HL-60 (cell line): ENCODE data around the gene LRRC49.

Experiments used
- DNase-seq, 2 experiments: peaks; one replicate each; pipeline ENCODE4 v3.0.0-alpha.2; 2010 to 2020; ENCODE audit warnings: low read depth in 1 of 2, low spot score in 1 of 2
- H3K27ac ChIP-seq: fragments of 250-450 bp; sonication (Bioruptor Pico); replicated peaks from 2 replicates; pipeline ENCODE4 v1.5.1; 2020; ENCODE audit warnings: mild to moderate bottlenecking, moderate library complexity
- H3K27me3 ChIP-seq: fragments of 250-450 bp; sonication (Bioruptor Pico); 2 replicates; pipeline ENCODE4 v1.5.1; 2021; ENCODE audit warnings: mild to moderate bottlenecking, moderate library complexity; ENCODE audit not compliant: insufficient read depth, poor library complexity, severe bottlenecking
- H3K4me3 ChIP-seq: replicated peaks from 2 replicates; pipeline ENCODE4 v1.5.1; 2011; ENCODE audit warnings: mild to moderate bottlenecking, control low read depth, low read length; ENCODE audit not compliant: insufficient read depth
- CTCF ChIP-seq: IDR thresholded peaks from one replicate; pipeline ENCODE4 v1.5.1; 2011; ENCODE audit warnings: low read length, control low read depth, inconsistent platforms; ENCODE audit not compliant: insufficient read depth
- GABPA ChIP-seq: IDR thresholded peaks from 2 replicates; pipeline ENCODE4 v1.6.1; 2012; ENCODE audit warnings: low read depth
- POLR2AphosphoS5 ChIP-seq: IDR thresholded peaks from 2 replicates; pipeline ENCODE4 v1.6.1; 2012; ENCODE audit warnings: low read depth
- REST ChIP-seq: IDR thresholded peaks from 2 replicates; pipeline ENCODE4 v1.6.1; 2012; ENCODE audit warnings: low read depth; ENCODE audit not compliant: insufficient replicate concordance
- SPI1 ChIP-seq: IDR thresholded peaks from 2 replicates; pipeline ENCODE4 v1.6.1; 2012; ENCODE audit warnings: low read depth, mild to moderate bottlenecking, borderline replicate concordance

Gene LRRC49

GRCh38 chr15:70852501-70853317, 39.9 kb upstream of the LRRC49 start:
- no peak for DNase-seq
- Histone ChIP-seq H3K4me3 (no peak overlapping the region), H3K27ac (no peak overlapping the region), H3K27me3 (peaks cover 56% of the 10 kb centered on the region)
- TF ChIP-seq GABPA = no peak
- TF ChIP-seq SPI1 = no peak
- TF ChIP-seq CTCF = no peak
- TF ChIP-seq POLR2AphosphoS5 = no peak
- TF ChIP-seq REST = no peak

GRCh38 chr15:70853318-70853972, 39.2 kb upstream of the LRRC49 start:
- Histone ChIP-seq H3K27me3 (peaks cover 56% of the 10 kb centered on the region), H3K27ac (no peak overlapping the region), H3K4me3 (no peak overlapping the region)
- no peak for TF ChIP-seq CTCF
- TF ChIP-seq GABPA = no peak
- no peak for TF ChIP-seq REST
- no peak for TF ChIP-seq POLR2AphosphoS5
- DNase-seq = no peak

- Histone ChIP-seq H3K4me3 (no peak within 1 kb of the TSS), H3K27ac (no peak within 1 kb of the TSS), H3K27me3 (peaks cover 56% of the 10 kb centered on the region)
- TF ChIP-seq POLR2AphosphoS5 = no peak
- no peak for TF ChIP-seq CTCF
- no peak for DNase-seq
Measured at GRCh38 chr15:70853973-70854665, 38.5 kb upstream of the LRRC49 start, which contains the start of gene LARP6. LARP6 (minus strand) TSS chr15:70854157; CDS start chr15:70854088, 69 bp downstream.
